ENCODE measurements around the gene SYNDIG1.

Gene SYNDIG1

DNA sequence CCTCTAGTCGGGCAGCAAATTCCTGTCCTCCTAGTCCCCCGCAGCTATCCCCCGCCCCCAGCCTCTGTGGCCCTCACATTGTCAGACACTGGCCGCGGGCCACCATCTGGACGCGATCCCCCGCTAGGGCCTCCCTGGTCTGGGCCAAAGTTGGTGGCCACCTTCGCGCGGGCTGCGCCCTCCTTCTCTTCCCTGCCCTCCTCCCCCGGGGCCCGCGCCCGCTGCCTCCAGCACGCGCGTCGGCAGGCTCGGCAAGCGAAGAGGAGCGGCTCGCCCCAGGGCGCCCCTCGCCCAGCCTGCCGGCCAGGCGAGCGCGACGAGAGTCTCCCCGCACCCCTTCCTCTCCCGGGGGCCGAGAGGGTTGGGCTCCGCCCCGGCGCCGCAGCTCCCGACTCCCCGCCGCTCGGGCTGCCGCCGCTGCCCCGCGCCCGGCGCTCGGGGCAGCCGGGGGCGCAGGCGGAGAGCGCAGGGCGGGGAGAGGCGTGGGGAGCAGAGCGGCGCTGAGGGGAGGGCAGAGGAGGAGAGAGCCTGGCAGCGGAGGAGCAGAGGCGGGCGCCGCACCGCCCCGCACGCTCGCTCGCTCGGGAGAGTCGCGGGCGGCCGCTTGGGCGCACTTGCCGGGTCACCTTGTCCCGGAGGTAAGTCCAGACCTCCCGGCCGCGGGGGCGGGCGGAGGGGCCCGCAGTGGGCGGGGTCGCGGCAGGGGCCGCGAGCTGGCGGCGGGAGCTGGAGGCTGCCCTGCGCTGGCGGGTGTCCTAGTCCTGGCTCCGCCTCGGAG, at the start of gene SYNDIG1:
Gene SYNDIG1, plus strand, starts transcription at position 514 of the 778 bp plus-strand sequence. CDS start 73,469 bp downstream, outside the sequence.
- DNase-seq, result no peak

DNA sequence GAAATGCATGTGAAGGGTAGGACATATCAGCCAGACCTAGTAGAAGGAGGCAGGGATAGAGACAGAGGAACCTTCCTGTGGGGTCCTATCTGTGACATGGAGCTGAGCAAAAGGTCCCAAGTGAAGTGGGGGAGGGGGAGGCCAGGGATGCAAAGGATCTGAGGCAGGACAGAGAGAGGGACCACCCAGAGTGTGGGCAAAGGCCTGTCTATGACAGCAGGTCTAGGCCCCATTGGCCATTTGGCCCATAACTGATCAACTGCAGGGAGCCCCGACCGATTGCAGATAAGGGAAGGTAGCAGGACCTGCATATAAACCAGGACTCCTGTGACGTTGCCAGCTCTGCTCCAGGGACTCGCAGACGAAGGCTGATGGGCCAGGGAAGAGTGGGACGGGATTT, 49.6 kb upstream of the SYNDIG1 start:
- DNase-seq, result no peak

- no peak for DNase-seq
Observed at GRCh38 chr20:24420567-24420966, 48.9 kb upstream of the SYNDIG1 start.

DNA sequence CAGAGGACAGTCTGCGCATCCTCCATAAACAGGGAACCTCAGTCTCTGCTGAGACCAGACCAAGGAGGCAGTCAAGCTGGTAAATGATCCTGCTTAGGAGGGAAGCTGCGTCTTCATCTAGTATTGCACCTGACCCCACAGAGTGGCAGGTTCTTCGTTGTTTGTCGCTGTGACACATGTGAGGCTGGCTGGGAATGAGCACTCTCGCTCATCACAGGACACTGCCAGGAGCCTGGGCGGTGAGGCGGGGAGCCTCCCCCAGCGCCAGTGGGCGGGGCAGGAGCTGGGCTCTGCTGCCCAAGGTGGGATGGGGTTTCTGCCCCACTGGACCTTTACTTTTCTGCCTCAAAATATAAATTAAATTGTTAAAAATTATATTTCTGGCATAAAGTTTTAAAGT, 48.4 kb upstream of the SYNDIG1 start:
- DNase-seq, result no peak

GRCh38 chr20:24422091-24422760, 47.2 kb upstream of the SYNDIG1 start:
- no peak for DNase-seq

- no peak for DNase-seq
Observed at GRCh38 chr20:24423390-24424313, 45.8 kb upstream of the SYNDIG1 start.

GRCh38 chr20:24425523-24426135, 43.8 kb upstream of the SYNDIG1 start:
- no peak for DNase-seq

DNA sequence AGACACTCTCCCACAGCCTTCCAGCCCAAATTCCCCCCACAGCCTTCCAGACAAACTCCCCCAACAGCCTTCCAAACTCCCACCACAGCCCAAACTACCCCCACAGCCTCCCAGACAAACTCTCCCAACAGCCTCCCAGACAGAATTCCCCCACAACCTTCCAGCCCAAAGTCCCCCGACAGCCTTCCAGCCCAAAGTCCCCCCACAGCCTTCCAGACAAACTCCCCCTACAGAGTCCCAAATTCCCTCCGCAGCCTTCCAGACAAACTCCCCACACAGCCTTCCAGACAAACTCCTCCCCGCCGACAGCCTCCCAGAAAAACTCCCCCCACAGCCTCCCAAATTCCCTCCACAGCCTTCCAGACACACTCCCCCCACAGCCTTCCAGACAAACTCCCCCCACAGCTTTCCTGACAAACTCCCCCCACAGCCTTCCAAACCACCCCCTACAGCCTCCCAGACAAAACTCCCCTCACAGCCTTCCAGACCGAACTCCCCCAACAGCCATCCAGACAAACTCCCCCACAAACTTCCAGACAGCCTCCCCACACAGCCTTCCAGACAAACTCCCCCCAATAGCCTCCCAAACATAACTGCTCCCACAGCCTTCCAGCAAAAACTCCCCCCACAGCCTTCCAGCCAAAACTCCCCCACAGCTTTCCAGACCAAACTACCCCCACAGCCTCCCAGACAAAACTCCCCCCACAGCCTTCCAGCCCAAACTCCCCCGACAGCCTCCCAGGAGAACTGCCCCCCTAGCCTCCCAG, 38.0 kb upstream of the SYNDIG1 start:
- no peak for DNase-seq

GRCh38 chr20:24432046-24432442, 37.4 kb upstream of the SYNDIG1 start:
- no peak for DNase-seq

GRCh38 chr20:24436160-24436559, 33.3 kb upstream of the SYNDIG1 start:
- no peak for DNase-seq

GRCh38 chr20:24437196-24438082, 32.0 kb upstream of the SYNDIG1 start:
- no peak for DNase-seq

DNA sequence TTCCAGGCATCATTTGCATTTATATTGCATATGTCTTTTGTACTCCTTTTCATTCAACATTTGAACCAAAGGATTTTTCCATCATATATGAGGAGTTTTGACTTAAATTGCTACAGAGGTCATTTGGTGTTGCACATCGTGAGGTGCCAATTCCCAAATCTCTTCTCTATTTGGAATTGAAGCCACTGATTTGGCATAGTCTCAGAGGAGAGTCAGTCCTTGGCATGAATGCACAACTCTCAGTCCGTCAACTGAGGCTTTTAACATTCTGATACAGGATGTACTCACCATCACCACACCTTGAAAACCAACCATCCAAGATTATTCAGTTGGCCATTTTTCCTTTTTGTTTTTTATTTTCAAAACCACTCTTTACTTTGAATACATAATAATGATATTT, 31.1 kb upstream of the SYNDIG1 start:
- DNase-seq, result no peak

DNA sequence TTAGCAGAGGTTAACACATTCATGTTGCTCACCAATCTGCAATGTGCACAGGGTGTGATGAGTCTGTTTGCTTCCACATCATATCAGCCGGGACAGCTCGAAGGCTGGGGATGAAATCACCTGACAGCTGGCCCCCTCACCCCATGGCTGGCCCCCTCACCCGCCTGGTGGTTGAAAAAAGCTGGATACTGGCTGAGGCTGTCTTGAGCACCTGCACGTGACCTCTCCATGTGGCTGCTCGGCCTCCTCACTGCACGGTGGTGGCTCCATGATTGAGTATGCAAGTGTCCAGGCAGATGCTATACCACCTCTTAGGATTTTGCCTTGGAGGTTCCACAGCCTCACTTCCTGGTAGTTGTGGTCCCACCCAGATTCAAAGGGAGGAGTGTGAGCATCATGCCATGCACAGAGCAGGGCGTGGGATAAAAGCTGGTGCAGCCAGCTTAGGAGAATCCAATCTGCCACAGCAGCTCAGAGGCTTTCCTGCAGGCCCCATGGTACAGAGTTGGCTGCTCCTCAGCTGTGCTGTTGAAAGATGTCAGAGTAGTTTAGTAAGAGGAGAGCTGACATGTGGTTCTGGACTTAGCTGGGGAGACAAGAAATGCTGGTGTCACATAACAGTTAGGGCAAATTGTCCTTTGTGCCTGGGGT, 29.6 kb upstream of the SYNDIG1 start:
- DNase-seq, result no peak

- no peak for DNase-seq
Observed at GRCh38 chr20:24441661-24442060, 27.8 kb upstream of the SYNDIG1 start.

- no peak for DNase-seq
Observed at GRCh38 chr20:24442909-24443308, 26.5 kb upstream of the SYNDIG1 start.

DNA sequence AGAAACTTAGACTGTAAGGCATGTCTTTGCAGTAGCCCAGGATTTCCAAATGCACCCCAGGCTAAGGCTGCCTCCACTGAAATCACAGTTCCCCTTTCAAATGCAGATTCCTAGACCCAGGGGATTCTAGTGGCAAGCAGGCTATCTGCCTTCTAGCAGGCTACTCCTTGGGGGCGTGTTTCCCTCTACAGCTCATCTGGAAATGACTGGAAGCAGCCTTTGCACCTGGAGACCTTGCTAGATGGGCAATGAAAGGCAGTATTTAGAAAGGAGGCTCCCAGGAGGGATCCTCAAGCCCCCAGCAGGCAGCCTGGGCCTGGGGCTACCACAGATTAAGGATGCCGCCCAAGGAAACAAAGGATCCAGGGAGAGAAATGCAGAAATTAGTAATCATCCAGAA, 26.0 kb upstream of the SYNDIG1 start:
- no peak for DNase-seq

GRCh38 chr20:24444526-24445190, 24.8 kb upstream of the SYNDIG1 start:
- no peak for DNase-seq

- no peak for DNase-seq
Observed at GRCh38 chr20:24445510-24446170, 23.8 kb upstream of the SYNDIG1 start.

- DNase-seq, result no peak
Observed at GRCh38 chr20:24446811-24447210, 22.6 kb upstream of the SYNDIG1 start.
